ENCODE data around the gene TMEM132E. TPM values are rescaled to one million over a fixed set of nuclear protein-coding genes. Genes with fewer than 3 reads are reported as not detected.

Gene TMEM132E
- total and polyA plus RNA-seq, 10 of the 15 experiments (the other 5 are each of a cell fraction or from before 2014, with no cell fraction given), result not detected

DNA sequence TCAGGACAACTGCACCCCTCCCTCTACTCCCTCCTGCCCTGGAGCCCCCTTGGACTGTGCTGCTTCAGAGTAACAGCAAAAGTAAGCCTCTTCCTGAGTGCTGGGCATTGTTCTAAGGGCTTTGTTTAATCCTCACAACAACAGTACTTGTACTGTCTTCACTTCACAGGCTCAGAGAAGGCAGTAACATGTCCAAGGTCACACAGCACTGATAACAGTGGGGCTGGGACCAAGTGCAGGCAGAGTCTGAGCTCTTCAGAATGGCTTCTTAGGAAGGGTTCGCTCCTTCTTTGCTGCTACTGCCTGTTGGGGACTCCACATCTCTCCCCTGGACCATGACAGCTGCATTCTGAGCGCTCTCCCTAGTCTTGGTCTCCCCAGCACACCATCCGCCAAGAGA, 24.6 kb downstream of the TMEM132E start:
- Histone ChIP-seq H4K20me1 (ENCODE audit: control insufficient read depth, insufficient read depth) (no peaks in the 10 kb centered on the region), H2AFZ (ENCODE audit: control insufficient read depth, low read depth, low read length) (no peak overlapping the region), H3K79me2 (ENCODE audit: control insufficient read depth, insufficient read depth, low read length) (no peaks in the 10 kb centered on the region), H3K4me2 (ENCODE audit: control insufficient read depth, insufficient read depth) (no peak overlapping the region), H3K9me3 (replicated peaks; ENCODE audit: control insufficient read depth, insufficient read depth, low read length) (no peaks in the 10 kb centered on the region), H3K36me3 (ENCODE audit: control insufficient read depth in 2 of 2, insufficient read depth in 2 of 2, low read length in 1 of 2) (no peaks in the 10 kb centered on the region), H3K27ac (ENCODE audit: control insufficient read depth, insufficient read depth) (no peak overlapping the region), H3K4me3 (no peak overlapping the region), H3K4me1 (ENCODE audit: control insufficient read depth, insufficient read depth, low read length) (no peaks in the 10 kb centered on the region), H3K27me3 (replicated peaks in 1 of 2; ENCODE audit: control insufficient read depth in 2 of 2, insufficient read depth in 2 of 2, low read length in 1 of 2) (no peaks in the 10 kb centered on the region; a peak in 1 of 4 replicates), H3K9ac (ENCODE audit: control insufficient read depth, insufficient read depth, low read length) (no peak overlapping the region)
- DNase-seq (ENCODE audit: low read depth, low spot score) (no peak), ATAC-seq (no peak), FAIRE-seq (no peak)
- CTCF ChIA-PET, result no interaction called here
- intact Hi-C loops (cut with micrococcal nuclease; ENCODE audit: unreplicated experiment), result no loop called here
- in situ Hi-C loops (cut with MboI), result no loop called here
- no peak for TF ChIP-seq IKZF2 (IDR thresholded peaks at IDR 0.05)
- TF ChIP-seq, protein P1, sequence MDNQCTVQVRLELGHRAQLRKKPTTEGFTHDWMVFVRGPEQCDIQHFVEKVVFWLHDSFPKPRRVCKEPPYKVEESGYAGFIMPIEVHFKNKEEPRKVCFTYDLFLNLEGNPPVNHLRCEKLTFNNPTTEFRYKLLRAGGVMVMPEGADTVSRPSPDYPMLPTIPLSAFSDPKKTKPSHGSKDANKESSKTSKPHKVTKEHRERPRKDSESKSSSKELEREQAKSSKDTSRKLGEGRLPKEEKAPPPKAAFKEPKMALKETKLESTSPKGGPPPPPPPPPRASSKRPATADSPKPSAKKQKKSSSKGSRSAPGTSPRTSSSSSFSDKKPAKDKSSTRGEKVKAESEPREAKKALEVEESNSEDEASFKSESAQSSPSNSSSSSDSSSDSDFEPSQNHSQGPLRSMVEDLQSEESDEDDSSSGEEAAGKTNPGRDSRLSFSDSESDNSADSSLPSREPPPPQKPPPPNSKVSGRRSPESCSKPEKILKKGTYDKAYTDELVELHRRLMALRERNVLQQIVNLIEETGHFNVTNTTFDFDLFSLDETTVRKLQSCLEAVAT (IDR thresholded peaks at IDR 0.05), result no peak
- TF ChIP-seq HDAC2 (IDR thresholded peaks at IDR 0.05), result no peak
- TF ChIP-seq, protein P2, sequence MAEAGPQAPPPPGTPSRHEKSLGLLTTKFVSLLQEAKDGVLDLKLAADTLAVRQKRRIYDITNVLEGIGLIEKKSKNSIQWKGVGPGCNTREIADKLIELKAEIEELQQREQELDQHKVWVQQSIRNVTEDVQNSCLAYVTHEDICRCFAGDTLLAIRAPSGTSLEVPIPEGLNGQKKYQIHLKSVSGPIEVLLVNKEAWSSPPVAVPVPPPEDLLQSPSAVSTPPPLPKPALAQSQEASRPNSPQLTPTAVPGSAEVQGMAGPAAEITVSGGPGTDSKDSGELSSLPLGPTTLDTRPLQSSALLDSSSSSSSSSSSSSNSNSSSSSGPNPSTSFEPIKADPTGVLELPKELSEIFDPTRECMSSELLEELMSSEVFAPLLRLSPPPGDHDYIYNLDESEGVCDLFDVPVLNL (IDR thresholded peaks at IDR 0.05; ENCODE audit: low read depth, low read length), result no peak
- TF ChIP-seq IKZF1 (conservative IDR thresholded peaks at IDR 0.05), result no peak
- TF ChIP-seq STAT1 (conservative IDR thresholded peaks at IDR 0.05), result no peak
- TF ChIP-seq BRCA1 (IDR thresholded peaks at IDR 0.05; ENCODE audit: low read depth, low read length), result no peak
- RAD21 ChIA-PET (ENCODE audit: unreplicated experiment), result no interaction called here
- BruUV-seq (replicated peaks), result no TSS peak
- SMC1A ChIA-PET (ENCODE audit: uncharacterized antibody, unreplicated experiment), result interaction anchor here (0.5 kb wide), 1 partner anchor 280 kb away, joined by 3 read pairs; no protein-coding TSS in a partner anchor
- 6% methylated on average over 3 of the region's 3 CpGs for WGBS (ENCODE audit: insufficient coverage, insufficient replicate concordance, low lambda C conversion rate, missing lambda C conversion rate)
- POLR2A ChIA-PET, result no interaction called here

Measured in GM12878 (cell line).